Stimulated activated CD4-positive, alpha-beta T cell treated with anti-CD3 and anti-CD28 coated beads, Interleukin-4, amount 100 ng/mL, for 1 hour (primary cell): ENCODE measurements around the gene LHX3.
"Not testable (repeated sequence)": the region's sequence is repeated elsewhere in the genome, so short reads cannot be mapped to it uniquely, and the experiment has no call there.

Experiments used
- DNase-seq: peaks from one replicate; pipeline ENCODE4 v3.0.0-alpha.2; 2020

Gene LHX3

DNA sequence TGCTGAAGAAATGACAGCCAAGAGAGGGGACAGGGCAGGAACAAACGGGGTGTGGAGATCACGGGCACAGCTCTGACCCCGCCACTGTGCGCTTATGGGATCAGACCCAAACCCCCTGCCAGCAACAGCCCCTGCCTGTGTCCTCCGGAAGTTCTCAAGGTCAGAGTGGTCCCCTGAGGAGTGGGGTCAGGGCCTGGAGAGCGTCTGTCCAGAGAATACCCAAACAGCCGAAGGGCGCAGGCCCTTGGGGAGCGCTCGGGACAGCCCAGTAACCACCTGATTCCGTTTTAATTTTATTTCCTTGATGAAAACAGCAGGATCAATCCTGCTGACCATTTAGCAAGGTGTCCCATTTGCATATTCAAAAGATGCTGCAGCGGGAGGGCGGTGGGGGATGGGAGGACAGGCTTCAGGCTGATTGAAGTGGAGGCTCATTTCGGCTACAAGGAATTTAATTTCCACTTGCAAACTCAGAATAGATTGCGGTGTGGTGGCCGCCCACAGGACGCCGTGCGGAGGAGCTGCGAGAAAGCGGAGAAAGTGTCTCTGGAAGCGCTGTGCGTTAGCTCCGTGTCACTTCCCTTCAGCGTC, 53.6 kb downstream of the LHX3 start:
- DNase-seq: no peak

DNA sequence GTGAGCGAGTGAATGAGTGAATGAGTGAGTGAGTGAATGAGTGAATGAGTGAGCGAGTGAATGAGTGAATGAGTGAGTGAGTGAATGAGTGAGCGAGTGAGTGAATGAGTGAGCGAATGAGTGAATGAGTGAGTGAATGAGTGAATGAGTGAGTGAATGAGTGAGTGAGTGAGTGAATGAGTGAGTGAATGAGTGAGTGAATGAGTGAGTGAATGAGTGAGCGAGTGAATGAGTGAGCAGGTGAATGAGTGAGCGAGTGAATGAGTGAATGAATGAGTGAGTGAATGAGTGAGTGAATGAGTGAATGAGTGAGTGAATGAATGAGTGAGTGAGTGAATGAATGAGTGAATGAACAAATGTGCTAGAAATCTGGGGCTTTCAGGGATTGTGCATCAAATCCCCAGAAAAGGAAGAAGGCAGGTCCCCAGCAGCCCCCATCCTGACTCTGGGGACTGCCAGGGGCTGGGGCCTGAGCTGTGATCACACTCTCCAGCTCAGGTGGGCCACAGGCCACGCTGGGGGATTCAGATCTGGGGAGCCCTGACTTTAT, 54.2 kb downstream of the LHX3 start:
- not testable (repeated sequence) for DNase-seq

DNA sequence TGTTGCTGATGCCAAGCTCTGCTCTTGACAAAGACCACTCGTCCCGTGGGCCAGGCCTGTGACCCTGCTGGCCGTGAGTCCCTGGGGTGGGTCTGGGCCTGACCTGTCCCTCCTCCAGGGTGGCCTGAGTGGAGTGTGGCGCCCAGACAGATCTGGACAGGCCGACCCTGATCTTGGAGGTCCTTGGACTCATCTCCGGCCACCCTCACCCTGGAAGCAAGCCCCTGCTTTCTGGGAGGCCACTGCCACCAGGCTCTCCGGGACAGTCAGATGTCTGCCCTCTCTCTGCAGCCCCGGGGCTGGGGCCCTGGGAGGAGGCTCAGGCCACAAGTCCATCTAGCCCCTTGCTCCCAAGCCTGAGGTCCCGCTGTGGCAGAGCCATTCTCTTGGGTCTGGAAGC, 55.1 kb downstream of the LHX3 start:
- DNase-seq: no peak

DNA sequence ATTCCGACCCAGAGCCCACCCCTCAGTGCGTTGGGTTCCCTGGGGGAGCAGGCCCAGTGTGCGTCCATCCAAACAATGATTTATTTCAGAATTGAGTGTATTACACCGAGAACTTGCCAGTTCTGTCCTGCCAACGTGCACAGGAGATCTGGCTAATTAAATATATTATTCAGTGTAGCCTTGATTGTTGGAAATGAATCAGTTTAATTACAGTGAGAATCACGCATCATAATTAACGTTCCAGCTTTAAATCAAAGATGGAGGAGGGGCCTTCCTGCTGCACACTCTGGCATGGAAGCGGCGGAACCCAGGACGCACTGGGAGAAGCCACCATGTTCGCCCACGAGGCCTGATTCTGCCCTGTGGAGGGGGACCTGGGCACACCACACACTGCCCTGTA, 55.6 kb downstream of the LHX3 start:
- no peak for DNase-seq

DNA sequence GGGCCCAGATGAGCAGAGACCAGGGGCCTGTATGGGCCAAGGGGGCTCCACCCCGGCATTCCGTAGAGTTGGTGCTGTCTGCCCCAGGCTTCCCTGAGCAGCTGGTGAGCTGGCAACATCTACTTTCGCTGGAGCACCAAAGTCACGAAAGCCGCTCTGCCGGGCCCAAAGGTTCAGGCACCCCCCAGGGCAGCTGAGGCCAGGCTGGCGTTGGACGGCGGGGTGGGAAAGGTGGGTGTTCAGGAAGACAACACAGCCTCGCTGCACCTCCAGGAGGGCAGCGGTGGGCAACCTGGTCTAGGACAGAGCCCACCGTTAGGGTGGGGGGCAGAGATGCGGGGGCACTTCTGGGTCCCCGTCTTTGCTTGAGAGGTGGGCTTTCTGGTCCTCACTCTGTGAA, 56.2 kb downstream of the LHX3 start:
- no peak for DNase-seq

DNA sequence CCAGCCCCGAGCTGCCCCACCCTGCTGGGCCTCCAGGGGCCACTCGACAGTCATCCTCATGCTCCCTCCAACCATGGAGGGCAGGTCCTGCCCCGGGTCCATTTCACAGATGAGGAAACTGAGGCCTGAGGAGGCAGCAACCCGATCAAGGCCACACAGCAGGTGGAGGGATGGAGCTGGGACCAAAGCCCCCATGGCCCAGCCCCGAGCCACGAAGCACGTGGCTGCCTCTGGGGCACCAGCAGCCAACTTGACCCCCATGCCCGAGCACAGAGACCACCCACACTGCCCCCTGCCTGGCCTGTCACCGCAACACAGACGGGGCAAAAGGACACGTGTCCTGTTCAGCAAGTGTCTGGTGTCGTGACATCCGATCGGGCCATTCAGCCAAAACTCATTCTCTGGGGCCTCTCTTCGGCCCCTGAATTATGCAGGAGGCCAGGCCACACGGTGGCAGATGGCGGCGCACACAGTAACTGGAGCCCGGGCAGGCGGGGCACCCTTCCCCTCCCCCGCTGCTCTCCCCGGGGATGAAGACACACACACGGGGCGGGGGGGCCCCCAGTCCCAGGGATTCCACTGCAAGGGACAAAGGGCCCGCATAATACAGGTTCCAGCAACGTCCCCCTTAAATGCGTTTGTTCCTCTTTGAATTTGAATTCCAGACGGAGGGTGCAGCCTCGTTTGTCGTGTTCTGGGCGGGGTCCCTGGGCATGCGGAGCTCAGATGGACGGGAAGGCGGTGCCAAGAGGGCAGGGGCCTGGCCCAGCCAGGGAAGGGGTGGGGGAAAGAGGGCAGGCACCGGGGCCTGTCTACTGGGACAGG, 56.8 kb downstream of the LHX3 start:
- DNase-seq: no peak

DNA sequence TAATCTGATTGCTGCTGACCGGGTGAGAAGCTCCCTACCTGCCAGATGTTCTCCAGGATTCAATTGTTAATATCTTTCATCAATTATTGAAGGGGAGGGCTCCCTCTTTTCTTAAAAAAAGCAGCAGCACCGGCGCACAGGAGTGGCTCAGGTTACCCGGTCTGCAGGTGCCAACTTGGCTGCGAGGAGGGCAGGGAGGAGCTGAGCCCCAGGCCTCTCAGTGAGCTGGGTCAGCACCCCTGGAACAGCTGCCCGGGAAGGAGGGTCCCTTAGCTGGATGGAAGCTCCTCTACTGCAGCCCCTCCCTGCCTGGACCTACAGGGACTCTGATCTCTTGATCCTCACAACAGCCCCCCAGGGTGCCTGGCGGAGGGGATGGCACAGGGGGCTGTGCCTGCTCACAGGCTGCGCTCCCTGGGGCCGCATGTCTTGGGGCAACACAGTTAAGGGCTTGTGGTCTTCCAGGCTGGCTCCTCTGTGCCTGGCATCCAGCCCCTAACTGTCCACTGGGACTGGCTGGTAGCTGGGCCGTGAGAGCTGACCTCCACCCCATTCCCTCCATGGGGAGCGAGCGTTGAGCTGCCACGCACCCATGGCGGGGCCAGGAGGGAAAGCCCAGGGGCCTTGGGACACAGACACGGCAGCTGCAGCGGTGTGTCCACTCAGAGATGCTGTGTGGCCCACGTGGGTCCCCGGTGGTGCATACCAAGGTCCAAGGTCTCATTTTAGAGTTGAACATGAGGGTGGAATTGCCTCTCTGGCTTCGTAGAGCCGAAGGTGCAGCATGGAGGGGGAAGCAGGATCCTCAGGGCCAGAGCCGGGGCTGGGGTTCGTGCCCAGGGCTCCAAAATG, 57.7 kb downstream of the LHX3 start:
- DNase-seq: no peak
